GM18502 (cell line): ENCODE results near the gene DYNC1LI2.
"Not testable (repeated sequence)": the region's sequence is repeated elsewhere in the genome, so short reads cannot be mapped to it uniquely, and the experiment has no call there.

Experiments
- ATAC-seq: cut with Tn5 transposase; IDR thresholded peaks from one replicate; pipeline ENCODE4 v1.9.1; 2021; ENCODE audit warnings: mild to moderate bottlenecking; ENCODE audit not compliant: unreplicated experiment, poor library complexity

DYNC1LI2 gene

DNA sequence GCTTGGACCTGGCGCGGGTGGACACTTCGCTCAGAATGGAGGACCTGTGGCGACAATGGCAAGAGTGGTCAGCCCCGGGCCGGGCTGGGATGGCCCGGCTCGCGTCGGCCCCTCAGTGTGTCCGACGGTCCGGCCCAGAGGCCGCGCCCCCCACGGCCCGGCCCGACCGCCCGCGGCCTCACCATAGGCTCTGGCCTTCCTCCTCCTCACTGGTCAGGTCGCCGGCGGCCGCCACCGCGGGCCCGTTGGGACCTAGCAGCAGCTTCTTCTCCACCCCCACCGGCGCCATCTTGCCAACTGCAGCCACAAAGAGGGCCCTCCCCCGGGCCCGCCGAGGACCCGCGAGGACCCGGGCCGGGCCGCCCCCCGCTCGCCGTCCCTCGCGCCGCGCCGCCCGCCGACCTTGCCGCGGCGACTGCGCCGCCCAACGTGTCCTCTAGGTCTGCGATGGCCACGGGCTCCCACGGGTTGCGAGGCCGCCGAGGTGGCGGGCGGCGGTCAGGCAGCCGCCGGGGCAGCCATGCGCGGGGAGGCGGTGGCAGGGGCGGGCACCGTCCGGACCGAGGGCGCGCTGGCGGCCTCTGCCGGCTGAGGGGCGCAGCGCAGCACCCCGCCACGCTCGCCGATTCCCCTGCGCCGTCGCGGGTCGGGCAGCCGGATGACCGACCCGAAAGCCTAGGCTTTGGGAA is at the start of gene DYNC1LI2:
TSS of gene DYNC1LI2 (minus strand) at position 307 of the 689 bp plus-strand sequence. CDS start at position 289, 18 bp downstream.
- peak; percentile 91 for ATAC-seq

DNA sequence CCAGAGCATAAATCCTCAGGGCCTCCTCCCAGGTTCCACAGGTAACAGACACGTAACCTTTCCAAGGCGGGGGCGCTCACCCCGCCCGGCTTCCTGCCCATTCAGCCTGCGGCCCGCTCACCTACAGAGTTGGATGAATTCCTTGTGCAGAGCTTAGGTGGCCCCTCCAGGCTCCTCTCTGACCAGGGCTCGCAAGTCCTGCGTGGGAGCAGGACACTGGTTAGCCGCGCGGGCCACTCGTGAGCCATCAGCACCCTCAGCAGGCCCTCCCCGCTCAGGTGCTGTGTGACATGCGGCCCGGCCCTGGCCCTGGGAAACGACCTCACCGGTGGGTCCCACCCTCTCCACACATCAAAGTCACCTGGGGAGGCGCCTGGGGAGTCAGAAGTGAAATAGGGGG is 49.4 kb upstream of the DYNC1LI2 start:
- ATAC-seq = no peak

DNA sequence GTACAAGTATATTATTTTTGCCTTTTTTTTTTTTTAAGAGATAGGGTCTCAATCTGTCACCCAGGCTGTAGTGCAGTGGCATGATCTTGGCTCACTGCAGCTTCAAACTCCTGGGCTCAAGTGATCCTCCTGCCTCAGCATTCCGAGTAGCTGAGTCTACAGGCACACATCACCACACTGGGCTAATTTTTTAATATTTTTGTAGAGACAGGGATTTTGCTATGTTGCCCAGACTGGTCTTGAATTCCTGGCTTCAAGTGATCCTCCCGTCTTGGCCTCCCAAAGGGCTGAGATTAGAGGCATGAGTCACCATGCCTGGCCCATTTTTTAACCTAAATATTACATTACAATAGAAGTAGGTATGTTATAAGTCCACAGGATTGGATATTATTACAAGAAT is 46.8 kb upstream of the DYNC1LI2 start:
- no peak for ATAC-seq

DNA sequence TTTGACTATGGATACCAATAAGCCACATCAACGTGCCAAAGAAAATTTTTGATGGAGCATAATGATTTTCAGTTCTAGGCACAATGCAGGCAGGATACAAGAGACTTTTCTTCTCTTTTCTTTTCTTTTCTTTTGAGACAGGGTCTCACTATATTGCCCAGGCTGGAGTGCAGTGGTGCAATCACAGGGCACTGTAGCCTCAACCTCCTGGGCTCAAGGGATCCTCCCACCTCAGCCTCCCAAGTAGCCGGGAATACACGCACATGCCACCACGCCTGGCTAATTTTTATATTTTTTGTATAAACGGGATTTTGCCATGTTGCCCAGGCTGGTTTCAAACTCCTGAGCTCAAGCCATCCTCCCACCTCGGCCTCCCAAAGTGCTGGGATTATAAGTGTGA is 42.6 kb upstream of the DYNC1LI2 start:
- not testable (repeated sequence) for ATAC-seq

DNA sequence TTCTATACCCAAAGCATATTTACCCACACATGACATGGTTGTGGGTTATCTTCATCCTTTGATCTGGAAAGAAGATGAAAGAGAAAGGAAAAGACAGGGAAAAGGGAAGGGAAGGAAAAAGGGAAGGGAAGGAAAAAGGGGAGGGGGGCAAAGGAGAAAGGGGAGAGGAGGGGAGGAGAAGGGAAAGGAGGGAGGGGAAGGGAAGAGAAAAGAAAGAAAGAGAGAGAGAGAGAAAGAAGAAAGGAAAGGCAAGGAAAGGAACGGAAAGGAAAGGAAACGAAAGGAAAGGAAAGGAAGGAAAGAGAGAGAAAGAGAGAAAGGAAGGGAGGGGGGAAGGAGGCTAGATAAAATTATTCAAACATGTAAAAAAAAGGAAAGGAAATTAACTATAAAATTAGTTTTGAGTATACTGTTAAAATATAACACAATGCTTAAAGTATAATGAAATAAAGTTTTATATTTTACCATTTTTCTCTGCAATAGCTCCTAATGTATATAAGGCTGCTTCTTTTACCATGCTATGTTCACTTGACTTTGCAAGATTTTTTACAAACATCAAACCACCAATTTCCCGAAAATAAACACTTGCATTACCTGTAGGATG is 38.8 kb upstream of the DYNC1LI2 start:
- no peak for ATAC-seq

DNA sequence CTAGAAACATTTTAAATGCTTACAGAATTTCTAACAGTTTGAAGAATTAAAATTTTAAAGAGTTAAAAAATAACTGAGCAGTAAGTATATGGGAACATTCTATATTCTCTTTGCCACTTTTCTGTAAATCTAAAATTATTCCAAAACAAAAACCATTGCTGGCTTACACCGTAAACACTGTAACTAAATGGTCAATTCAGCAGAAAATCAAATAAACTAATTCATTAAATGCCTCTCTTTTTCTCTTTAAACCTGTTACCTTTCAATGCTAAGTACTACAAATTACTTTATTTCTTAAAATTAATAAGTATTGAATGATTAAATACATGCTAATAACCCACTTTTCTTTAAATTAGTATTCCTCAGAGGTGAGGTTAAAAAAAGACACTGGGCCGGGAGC is 36.0 kb upstream of the DYNC1LI2 start:
- ATAC-seq = no peak

DNA sequence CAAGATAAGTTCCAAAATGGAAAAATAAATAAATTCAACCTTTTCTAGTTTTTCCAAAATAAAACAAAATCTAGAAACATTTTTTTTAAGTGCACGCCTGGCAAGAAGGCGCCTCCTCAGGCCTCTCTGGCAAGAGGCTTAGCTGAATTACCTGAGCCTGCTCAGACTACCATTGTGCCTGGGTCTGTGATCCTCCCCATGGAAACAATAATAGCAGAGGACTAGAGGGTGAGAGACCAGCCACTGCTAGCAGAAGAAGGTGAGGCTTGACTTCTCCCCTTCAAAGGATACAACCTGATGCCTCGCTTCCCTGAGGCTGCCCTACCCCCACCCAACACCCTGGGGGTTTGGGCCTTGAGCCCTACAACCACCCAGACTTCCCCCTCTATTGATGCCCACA is 35.1 kb upstream of the DYNC1LI2 start:
- no peak for ATAC-seq

DNA sequence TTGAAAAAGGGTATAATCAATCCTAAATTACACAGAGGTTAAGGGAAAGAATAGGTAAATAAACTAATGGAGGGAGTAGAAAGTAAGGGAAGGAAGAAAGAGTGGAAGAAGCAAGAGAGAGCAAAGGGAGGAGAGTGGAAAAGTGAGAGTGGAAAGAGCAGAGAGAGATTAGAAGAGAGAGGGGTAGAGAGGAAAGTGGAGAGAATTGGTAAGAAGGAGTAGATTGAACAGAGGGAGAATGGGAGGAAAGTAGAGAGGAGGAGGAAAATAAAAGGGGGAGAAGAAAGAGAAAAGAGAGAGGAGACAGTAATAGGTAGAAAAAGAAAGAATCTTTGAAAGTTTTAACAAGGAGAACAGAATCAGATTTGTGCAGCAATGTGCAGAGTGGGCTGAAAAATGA is 25.0 kb upstream of the DYNC1LI2 start:
- ATAC-seq = no peak

DNA sequence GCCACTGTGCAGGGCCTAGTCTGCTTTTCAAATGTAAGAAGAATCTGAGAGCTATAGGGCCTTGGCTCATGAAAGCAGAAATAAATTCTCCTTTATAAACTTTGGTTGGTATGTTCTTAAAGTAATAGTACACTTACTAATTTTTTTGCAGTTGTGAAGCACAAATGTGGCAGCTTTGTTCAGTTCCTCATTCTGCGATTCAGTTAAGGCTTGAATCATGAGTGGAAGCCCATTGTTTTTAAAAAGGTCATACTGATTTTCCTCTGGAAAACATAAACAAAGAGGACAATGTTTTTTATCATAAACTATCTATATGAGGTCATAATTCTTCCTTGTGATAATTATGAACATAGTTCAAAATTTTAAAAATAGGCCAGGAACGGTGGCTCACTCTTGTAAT is 23.6 kb upstream of the DYNC1LI2 start:
- ATAC-seq = no peak

DNA sequence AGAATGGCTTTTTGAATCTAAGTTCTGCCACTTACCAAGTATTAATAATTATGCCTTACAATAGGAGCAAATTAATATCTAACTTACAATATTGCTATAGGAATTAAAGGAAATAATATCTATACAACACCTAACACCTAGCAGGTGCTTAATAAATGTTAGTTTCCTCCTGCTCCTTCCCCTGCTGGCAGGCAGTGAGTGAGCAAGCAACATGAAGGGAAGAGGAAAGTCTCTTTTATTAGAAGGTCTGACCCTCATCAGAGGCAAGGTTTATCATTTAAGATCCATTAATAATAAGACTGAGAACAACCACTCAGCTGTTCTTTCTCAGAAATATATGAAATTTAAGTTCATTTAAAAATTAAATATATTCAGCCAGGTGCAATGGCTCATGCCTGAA is 6.7 kb upstream of the DYNC1LI2 start:
- no peak for ATAC-seq

DNA sequence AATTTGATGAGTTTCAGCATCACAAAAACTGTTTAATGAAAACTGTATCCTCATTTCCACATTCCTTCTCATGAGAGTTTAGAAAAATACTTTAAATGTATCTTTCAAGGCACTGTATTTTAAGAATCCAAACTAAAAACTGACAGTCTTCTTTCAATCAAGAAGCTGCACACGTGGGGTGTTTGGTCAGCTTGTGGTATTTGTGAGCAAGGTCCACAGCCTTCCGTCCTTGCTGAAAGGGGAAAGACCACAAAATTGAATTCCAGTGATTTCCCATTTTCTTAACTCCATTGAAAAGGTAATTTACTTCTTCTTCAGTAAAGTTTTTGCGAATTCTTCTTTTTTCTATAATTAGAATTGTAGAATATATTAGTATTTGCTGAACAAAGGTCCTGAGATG is 3.4 kb upstream of the DYNC1LI2 start:
- ATAC-seq = no peak

DNA sequence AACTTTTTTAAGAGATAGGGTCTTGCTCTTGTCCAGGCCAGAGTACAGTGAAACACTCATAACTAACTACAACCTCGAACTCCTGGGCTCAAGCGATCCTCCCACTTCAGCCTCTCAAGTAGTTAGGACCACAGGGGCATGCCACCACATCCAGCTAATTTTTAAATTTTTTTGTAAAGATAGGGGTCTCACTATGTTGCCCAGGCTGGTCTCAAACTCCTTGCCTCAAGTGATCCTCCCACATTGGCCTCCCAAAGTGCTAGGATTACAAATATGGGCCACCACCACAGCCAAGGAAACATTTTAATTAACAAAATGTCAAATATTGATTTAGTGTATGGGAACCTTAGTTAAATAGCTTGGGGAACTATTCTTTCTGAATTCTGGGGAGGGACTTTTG is 2.8 kb upstream of the DYNC1LI2 start:
- ATAC-seq = no peak

DNA sequence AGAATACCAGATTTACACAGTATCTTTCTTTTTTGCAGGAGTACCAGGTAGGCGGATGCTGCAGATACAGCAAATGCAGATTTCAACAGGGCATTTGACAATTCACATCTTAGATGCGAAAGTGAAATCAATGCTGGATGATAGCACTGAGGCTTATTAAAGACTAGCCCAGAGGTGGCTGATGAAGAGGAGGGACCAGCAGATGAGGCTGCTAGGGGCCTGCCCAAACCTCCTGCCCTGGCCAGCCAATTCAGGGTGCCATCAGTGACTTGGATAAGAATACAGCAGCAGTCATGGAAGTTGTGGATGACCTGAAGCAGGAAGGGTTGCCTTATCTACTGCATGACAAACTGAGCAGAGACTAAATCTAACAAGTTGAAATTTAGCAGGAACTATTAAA is 1.5 kb upstream of the DYNC1LI2 start:
- no peak for ATAC-seq

DNA sequence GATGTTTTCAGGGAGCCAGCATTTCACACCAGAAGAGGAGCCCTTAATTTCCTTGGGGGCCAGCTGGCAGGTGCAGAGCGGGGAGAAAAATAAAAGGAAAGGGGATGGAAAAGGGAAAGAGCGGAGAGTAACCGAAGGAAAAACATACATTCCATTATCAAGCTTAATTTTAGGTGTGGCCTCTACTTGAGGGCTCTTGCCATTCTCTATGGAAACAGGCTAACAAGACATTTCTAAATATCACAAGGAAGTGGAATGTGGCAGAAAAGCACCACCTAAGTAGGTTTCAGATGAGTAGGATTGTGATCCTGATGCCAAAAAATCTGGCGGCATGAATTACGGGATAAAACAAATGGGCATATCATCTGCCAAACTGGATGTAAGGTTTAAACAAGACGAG is 970 bp upstream of the DYNC1LI2 start:
- ATAC-seq = no peak

DNA sequence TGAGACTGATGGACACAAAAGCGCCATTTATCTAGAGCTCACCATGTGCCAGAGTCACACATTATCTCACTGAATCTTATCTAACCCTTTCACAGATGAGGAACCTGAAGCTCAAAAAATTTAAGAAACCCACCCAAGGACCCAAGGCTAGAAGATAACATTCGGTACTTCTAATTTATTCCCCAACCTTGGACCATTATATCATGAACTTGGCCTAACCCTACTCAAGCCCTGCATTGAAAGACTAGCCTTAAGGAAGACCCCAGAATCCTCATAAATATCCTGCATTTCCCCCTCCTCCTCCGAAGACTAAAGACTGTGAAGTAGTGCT is 548 bp upstream of the DYNC1LI2 start:
- ATAC-seq = no peak

DNA sequence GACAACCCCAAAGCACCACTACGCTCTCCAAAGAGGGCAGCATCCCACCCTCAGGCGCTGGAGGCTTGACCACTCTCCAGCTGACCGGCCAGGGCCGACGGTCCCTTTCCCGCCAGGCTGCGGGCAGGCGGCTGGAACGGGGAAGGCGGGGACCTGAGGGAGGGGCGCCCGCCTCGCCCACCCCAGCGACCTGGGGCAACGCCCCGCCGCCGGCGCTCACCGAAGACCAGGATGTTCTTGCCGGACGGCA is 431 bp downstream of the DYNC1LI2 start:
- ATAC-seq = peak; percentile 15

DNA sequence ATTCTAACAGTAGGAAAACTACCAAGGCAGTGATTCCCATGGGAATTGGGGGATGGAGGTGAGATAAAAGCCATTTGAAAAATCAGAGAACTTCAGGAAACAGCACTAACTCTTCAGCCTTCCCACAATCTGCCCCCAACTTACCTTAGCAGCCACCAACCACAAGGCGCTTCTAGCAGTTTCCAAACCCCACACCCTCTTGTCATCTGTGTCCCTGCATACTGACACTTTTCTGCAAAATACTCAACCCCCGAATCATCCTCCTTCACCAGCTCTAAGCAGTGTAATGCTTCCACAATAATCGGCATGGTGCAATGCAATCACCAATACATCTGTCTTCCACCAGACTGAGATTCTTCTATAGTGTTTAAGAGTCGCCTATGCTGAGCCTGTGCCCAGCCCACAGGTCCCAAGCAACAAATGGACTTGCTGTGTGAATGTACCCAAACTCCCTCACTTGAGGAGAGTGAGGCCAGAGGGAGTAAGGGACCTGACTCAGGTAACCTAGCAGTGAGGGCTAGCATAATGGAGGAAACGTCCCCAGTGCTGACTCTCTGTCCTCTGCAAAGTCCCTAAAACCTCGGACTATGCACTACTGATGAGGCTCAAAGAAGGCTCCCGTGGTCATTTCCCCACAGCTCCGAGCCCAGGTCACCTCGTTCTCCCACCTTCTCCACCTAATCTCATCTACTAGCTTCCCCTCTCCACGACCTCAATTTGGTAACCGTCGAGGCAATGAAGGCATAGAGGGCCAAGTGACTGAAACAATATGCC is 943 bp downstream of the DYNC1LI2 start:
- no peak for ATAC-seq

DNA sequence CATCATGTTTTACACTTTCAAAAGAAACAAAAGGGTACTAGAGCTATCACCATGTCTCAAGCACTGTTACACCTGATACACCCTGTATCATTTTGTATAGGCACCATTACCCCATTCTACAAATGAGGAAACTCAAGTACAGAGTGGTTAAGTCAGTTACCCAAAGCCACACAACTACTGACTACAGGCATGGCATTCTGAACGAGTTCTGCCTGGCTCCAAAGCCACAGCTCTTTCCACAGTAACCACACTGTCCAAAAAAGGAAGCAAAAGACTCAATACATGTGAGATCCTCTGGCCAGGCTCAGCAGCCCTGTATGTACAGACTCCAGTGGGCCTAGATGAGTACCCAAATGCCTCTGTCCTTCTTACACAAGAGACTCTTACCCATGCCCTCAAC is 4.7 kb downstream of the DYNC1LI2 start:
- ATAC-seq = peak; percentile 40

DNA sequence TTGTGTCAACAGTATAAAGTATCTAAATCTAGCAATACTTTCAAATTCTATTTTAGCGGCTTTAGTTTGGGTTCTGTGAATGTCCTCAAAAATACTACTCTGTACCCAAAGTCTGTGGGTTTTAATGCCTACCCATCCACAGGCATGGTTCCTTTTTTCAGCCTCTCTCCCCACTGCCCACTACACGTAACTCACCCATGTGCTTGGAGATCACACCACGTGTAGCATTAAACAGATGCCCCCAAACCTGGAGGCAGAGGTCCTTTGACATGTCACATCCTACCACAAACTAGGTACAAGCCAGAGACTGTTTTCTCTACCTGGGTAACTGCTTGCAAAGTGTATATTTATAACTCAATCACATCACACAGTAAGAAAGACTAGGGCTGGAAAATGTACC is 5.4 kb downstream of the DYNC1LI2 start:
- ATAC-seq = no peak

DNA sequence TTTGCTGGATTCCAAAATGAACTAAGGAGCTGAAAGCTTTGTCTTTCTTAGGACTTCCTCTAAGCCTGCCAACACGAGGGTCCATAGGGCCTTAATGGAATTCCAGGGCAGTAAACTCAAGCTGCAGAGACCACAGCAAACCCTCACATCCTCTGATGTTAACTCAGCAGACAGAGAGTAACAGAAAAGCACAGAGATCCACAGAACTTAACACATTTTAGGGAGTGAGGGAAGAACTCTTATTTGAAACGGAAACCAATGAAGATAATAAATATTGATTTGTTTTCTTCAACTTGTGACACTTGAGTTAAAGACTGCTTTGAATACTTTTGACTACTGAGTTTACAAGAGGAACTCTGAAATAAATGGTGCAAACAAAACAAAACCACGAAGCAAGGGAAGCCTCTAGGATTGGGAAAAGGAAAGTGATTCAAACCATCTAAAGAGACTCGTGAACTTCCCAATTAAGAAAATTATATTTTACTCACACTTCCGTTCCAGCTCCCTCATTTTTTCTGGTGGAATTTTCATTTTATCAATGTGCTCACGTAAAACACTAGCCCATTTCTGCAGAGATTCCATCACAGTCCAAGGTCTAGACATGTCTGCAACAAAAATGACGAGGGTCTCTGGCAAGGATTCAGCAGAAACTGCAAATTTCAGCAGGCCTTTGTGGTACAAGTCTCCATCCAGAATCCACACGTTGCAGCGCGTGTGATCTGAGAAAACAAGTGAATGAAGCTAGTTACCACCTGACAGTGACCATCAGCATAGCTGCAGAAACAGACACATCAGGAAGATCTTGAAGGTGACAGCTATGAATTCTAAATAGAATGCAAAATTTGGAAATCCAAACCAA is 9.2 kb downstream of the DYNC1LI2 start:
- no peak for ATAC-seq
